DMS 273 (cell line): ENCODE measurements around the gene SNAPC3.
"Not testable (repeated sequence)": the region's sequence is repeated elsewhere in the genome, so short reads cannot be mapped to it uniquely, and the experiment has no call there.

ENCODE experiments used
- DNase-seq: peaks from one replicate; lab custom pipeline; 2025; ENCODE audit not compliant: unreplicated experiment; lab: John Stamatoyannopoulos, UW

The SNAPC3 gene

DNA sequence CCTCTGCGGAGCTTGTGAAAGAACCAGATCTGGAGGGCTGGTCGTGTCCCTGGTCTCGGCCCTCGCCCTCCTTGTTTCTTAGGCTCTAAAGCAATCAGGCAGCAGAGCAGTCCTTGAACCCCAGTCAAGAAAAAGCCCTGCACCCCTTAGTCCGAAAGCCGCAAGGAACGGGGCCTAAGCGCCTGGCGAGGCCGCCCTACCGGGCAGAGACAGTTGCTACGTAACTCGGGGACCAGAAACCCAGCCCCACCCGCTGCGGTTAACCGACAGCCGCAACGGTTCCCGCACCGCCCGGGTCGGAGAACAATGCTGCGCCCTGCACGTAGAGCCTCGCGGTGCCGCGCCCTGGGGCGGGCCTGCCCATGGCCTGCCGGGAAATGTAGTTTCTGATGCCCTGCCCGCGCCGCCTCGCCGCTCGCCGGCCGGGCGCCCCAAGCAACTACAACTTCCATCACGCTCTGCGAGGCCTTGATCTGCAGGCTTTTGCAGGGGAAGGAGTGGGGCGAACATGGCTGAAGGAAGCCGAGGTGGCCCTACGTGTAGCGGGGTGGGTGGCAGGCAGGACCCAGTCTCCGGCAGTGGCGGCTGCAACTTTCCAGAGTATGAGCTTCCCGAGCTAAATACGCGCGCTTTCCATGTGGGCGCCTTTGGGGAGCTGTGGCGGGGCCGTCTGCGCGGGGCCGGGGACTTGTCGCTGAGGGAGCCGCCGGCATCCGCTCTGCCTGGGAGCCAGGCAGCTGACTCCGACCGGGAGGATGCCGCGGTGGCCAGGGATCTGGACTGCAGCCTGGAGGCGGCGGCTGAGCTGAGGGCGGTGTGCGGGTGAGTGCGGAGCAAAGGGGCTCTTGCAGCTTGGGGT, at the start of gene SNAPC3:
Gene SNAPC3, plus strand, starts transcription at position 505 of the 859 bp plus-strand sequence. Its CDS starts 4 bp downstream, at position 509.
- peak; percentile 97 for DNase-seq

DNA sequence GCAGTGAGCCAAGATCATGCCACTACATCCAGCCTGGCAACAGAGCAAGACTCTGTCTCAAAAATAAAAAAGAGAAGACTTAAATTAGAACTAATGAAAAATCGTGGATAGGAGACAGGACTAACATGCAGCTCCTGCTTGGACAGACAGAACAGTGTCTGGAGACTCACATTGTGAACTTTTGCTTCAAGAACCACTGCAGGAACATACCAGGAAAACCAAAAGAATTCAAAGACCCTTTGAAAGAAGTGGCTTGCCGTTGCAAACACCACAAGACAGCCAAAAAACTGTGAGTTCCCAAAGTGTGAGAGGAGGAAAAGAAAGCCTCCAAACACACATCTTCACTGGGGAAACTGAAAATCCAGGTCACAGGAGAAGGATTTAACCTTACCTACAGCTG, 48.8 kb upstream of the SNAPC3 start:
- DNase-seq, result no peak

DNA sequence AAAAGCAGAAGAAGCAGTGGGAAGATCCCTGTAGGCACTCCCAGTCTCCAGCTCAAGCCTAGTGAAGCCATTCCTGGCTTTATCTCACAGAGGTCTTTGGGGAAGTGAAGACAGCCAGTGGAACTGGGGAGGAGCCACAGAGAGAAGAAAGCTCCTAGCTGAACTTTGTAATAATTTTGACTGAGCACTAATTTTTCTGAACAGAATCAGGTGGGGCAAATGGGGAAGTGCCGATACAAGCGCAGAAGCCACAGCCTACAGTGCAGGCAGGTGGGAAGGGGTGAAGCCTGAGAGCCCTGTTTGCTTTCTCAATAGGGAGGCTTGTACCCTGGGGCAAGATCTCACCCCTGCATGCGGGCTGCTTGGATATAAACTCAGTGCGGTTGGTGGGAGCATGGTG, 48.4 kb upstream of the SNAPC3 start:
- DNase-seq, result no peak

DNA sequence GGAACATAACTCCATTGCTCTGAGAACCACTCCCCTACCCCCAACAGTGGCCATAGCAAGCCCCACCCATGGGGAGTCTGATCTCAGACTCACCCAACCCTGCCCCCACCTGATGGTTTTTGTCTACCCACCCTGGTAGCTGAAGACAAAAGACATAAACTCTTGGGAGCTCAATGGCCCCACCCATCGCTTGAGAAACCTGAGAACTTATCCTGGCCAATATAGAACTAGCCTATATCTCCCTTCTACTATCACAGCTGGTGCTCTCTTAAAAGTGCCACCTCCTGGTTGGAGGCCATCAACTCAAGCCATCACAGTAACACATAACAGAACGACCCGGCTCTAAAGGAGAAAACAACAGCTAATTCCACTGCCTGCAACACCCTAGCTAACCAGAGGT, 47.9 kb upstream of the SNAPC3 start:
- DNase-seq, result no peak

DNA sequence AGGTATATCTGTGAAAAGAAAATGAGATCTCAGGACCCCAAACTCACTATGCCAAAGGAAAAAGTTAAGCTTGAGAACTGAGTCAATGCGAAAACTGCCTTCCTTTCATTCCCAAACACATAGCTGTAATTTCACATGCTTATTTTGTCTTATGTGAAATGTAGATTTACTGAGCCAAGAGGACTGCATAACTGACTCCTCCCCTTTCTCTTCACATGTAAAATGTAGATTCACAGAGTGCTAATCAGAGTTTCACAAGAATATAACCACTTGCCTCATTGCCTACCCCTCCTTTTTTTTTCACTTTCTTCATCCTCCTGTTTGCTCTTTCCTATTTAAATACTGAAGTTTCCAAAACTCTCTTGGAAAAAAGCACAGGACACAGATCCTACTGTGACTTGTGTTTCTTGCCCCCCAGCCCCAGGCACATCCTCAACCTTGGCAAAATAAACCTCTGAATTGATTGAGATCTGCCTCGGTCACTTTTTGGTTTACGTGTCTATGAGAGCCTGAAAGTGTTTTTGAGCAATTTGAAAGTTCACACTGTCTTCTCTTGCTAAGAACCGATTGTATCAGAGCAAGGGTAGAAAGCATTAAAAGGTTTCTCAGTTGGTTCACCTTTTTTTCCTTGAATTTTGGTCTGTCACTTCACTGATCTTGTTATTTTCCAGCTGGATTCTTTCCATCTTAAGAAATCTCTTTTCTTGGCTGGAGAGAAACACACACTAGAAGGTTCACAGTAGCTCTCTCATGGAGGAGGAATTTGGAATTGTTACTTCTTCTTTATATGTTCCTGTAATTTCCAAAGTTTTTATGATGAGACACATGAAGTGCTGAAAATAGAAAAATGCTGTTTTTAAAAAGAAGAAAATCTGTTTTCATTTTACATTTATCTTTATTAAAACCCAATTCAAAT, 44.8 kb upstream of the SNAPC3 start:
- no peak for DNase-seq

DNA sequence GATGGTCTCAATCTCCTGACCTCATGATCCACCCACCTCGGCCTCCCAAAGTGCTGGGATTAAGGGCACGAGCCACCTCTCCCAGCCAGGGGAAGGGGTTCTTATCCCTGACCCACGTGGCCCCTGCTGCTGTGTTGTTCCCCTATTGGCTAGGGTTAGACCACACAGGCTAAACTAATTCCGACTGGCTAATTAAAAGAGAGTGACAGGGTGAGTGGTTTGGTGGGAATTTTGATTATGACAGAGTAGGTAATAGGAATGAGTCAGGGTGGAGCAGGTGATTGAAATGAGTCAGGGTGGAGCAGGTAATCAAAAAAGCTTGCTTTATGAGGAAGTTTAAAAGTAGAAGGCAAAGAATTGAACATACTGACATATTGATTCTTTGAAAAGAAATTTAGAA, 43.4 kb upstream of the SNAPC3 start:
- not testable (repeated sequence) for DNase-seq

DNA sequence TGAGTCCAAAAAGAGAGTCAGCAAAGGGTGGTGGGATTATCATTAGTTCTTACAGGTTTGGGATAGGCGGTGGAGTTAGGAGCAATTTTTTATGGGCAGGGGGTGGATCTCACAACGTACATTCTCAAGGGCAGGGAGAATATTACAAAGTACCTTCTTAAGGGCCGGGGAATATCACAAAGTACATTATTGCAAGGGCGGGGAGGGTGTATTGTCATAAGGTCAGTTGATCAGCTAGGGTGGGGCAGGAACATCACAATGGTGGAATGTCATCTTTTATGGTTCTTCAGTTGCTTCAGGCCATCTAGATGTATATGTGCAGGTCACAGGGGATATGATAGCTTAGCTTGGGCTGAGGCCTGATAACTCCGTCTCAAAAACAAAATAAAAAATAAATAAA, 42.8 kb upstream of the SNAPC3 start:
- DNase-seq, result not testable (repeated sequence)

DNA sequence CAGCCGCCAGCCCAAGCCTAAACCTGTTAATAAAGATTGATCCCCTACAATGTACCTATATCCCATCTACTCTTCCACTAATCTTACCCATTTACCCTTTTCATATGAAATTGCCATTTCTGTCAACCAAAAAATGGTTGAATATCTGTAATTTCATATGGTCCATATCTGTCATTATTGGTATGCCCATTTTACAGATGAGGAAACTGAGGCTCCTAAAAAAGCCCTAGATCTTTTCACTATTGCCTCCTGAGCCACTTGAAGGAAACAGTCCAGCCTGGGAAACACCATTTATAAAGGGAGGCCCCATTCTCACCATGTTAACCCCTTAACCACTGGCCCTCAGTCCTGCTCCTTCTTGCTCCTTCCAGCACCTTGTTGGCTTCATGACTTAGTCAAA, 41.2 kb upstream of the SNAPC3 start:
- no peak for DNase-seq

DNA sequence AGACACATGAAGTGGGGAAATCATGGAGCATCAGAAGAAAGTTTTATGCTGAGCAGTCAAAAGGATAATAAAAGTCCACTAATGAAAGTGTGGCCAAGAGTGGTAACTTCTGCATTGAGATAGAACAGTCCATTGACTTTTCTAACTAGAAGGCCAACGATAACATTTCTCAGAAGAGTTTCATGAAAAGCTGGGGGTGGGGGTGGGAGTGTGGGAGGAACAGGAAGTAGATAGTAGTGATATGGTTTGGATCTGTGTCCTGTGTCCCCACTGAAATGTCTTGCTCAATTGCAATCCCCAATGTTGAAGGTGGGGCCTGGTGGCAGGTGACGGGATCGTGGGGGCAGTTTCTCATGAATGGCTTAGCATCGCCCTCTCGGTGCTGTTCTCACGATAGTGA, 36.2 kb upstream of the SNAPC3 start:
- DNase-seq, result no peak

DNA sequence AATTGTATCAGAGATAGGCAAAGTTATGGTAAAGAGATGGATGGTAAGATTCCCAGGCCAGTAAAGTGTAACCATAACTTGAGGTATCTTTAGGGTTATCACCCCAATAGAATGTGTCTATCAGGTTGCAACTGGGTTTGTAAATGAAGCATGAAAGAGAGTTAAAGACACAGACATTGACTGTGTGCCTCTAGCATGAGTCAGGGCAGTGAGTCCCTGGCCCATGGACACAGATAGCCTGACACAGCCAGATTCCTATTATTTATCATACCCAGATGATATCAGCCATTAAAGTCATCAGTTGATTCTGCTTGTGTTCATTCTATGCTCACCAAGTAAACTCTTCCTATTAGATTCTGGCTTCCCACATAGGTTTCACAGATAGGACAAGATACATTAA, 33.5 kb upstream of the SNAPC3 start:
- no peak for DNase-seq

DNA sequence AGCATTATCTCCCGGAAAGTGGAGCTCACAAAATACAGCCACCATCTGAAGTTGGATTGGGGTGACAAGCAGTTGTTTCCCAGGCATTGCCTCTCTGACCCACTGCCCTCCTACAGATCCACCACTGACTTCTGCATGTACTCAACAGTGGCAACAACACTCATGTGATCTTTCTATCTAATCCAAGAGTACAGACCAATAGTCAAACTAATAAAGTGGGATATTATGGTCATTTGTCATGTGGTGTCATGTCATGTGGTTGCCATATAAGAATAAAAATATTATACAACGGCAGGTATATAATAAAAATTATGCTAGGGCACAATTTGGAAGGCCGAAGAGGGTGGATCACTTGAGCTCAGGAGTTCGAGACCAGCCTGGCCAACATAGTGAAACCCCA, 33.0 kb upstream of the SNAPC3 start:
- no peak for DNase-seq

DNA sequence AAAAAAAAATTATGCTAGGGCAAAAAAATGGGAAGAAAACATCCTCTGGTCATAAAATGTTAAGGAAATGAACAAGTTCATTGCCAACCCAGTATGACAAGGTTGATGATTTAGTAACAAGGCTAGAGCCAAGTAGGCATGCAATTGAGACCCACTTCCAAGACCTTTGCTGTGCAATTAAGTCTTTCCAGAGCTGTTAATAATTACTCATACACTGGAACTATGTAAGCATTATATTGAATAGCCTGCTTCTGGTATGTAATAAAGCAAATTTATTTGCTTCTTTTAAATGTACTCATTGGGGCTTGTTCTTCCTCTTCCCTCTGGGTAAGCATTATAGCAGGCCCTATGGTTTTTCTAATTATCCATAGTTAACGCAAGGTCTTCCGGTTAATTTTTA, 32.5 kb upstream of the SNAPC3 start:
- DNase-seq, result no peak

DNA sequence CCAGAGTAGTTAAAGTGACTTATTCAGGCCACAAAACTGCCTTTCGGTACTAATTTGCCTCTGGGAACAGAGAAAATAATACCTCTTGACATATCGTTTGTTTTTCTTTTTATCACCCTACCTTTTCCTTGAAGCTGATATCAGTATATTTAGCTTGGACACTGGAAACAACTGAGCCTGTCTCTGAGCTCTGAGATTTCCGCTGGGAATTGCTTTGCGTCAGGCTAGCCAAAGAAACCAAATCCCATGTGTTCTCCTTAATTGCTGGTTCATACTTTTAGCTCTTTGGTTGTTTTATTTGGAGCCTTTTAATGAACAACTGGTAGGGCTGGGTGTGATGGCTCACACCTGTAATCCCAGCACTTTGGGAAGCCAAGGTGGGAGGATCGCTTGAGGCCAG, 30.3 kb upstream of the SNAPC3 start:
- DNase-seq, result no peak

DNA sequence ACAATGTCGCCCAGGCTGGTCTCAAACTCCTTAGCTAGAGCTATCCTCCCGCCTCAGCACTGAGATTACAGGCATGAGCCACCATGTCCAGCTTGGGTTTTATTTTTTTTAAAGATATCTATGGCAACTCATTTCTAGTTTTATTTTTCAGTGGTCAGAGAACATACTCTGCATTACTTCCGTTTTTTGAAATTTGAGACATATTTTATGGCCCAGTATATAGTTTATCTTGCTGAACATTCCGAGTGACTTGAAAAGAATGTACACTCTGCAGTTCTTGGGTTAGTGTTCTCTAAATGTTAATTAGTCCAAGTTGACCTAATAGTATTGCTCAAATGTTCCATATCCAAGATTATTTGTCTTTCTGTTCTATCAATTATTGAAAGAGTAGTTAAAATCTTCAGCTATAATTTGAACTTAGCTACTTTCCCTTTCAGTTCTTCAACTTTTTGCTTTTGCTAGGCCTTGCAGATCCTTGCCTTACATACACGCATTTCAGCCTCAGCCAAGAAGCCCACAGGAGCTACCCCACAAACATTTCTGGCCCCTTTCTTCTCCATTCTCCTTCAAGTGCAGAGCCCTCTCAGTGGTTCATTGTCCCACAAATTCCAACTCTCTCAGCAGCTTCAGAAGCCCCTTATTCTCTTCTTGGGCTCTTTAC, 22.3 kb upstream of the SNAPC3 start:
- no peak for DNase-seq

DNA sequence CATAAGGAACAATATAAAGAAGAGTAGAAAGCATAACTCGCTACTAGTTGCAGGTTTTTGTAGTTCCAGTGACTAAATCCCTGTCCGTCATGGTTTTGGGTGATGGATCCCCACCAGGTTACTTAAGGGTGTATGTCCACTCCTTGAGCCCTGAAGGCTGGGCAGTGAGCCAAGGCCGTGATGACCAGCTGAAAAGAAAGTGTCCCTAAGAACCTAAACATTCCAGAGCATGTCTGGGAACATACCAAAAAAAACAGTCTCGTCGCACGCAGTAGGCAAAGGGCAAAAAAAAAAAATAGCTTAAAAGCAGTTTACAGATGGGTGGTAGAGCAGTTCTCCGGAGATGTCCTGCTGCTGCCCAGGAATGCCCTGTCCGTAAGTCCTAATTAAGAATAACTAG, 21.4 kb upstream of the SNAPC3 start:
- no peak for DNase-seq

DNA sequence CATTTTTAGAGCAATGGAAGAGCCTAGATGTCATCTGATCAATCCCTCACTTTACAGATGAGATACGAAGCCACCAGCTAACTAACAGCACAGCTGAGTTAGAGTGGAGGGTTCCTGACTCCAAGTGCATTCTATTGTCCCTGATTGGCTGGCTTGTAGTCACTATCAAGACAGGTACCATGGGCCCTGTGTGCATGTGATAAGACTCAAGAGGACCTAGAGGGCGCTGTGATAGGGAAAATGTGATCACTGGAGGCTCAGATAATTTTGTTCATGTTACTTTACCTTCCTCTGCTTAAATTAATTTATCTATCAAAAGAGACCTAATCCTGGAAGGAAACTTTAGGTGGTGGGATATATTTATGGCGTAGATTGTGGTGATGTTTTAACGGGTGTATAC, 19.5 kb upstream of the SNAPC3 start:
- DNase-seq, result peak; percentile 52

DNA sequence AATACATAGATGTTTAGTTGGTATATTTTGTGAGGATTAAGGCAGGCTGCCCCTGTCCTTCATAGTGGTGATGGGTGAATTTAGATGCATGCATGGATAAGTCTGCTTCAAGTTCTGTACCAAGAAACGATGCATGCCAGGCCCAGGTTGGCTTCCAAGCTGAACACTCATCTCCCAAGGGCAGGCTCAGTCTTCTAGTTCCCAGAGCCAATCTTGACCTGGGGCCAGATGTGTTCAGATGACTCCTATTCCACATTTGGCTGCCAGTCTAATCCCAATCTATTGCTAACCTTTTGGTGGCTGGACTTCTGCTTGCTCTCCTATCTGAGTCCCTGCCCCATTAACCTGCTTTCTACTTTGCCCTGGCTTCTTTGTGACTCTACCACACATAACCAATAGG, 18.5 kb upstream of the SNAPC3 start:
- DNase-seq, result no peak

DNA sequence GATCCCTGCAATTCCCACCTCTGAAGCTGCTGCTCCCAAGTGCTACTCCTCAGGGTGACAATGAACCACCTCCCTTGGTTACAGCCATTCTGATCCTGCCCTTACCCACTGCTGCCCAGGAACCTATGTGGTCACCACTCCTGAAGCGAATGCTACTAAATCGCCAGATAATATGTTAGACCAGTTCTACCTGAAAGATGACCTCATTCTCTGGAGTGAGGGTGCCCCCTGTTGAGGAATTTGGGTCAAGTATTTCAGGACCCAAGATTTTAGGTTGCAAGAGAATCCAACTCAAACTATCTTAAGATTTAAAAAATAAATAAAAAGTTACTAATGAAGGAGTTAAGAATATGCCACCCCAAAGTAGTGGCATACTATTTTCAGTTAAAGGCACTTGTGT, 5.8 kb upstream of the SNAPC3 start:
- DNase-seq, result peak; percentile 58

DNA sequence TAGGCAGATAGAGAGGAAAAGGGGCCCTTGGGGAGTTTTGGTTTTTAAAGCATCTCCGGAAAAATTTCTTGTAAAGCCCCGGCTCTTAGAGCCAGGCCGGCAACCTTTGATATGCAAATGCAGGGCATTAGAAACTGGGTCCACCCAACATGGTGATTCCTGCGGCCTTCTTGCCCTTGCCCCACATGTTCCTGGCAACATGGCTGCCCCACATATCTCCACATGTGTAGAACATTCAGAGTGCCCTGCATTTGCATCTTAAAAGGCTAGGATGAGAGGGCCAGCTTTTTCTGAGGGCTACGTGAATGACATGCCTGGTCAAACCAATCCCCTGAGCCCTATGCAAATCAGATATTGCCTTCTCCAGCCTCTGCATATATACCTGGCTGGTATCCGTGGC, 5.0 kb upstream of the SNAPC3 start:
- no peak for DNase-seq

DNA sequence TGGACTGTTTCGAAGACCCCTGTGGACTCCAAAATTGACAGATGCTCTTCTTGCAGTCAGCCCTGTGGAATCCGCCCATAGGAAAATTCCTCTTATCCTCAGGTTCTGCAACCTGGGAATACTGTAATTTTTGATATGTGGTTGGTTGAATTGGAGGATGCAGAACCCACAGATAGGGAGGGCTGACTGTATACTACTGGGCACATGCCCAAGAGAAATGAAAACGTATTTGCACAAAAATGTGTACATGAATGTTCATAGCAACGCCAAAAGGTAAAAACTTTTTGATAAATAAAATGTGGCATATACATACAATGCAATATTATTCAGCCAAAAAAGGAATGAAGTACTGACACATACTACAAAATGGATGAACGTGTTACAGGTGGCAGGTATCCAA, 1.9 kb upstream of the SNAPC3 start:
- no peak for DNase-seq

DNA sequence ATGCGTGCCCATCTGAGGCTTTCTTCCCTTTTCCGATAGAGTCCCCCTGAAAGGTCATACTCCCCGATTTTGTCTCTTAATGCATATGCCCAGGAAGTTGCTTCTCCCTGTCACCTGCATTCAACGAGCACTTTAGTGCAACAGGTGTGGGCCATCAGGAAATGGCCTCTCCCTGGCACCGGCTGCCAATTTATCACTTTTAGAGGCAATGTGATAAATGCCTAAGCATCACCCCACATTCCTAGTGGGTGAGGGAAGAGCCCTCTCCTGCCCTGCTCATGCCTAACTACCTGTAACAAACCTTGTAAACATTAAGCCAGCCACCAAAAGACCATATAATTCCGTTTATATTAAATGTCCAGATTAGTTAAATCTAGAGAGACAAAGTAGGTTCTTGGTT, 1.1 kb upstream of the SNAPC3 start:
- DNase-seq, result no peak

DNA sequence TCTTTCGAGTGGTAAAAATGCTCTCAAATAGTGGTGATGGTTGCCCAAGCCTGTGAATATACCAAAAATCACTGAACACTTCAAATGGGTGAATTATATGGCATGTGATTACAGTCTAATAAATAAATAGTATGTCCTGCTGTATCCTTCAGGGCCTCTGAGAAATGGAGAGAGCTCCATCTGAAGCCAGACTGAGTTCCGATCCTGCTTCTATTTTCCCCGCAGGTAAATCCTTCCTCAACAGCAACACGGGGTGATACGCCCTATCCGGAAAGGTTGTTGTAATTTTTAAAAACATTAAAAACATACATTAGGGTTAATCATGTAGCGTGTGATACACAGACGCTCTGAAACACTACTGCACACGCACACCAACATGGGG, 695 bp upstream of the SNAPC3 start:
- no peak for DNase-seq
